Fibroblast of lung (primary cell): ENCODE measurements around the gene YEATS4. TPM values are rescaled to one million over a fixed set of nuclear protein-coding genes. Genes with fewer than 3 reads are reported as not detected.

Source experiments
- DNase-seq, 2 donors: peaks; one replicate each; pipeline versions ENCODE4 v3.0.0 to v3.0.0-alpha.2; 2010; ENCODE audit warnings: low read depth in 2 of 2
- H2AFZ ChIP-seq: 2 replicates; pipeline ENCODE4 v1.5.1; 2012; ENCODE audit warnings: low read length, control low read depth, inconsistent platforms
- H3K27ac ChIP-seq: 2 replicates; pipeline ENCODE4 v1.5.1; 2011; ENCODE audit warnings: low read length, control low read depth; ENCODE audit not compliant: insufficient read depth
- H3K27me3 ChIP-seq: 2 replicates; pipeline ENCODE4 v1.5.1; 2011; ENCODE audit warnings: mild to moderate bottlenecking, low read length; ENCODE audit not compliant: control insufficient read depth, insufficient read depth
- H3K36me3 ChIP-seq: 2 replicates; pipeline ENCODE4 v1.5.1; 2011; ENCODE audit warnings: low read length; ENCODE audit not compliant: control insufficient read depth, insufficient read depth
- H3K4me1 ChIP-seq: 2 replicates; pipeline ENCODE4 v1.5.1; 2011; ENCODE audit warnings: low read length; ENCODE audit not compliant: control insufficient read depth, insufficient read depth; ENCODE audit errors: extremely low read depth
- H3K4me2 ChIP-seq: 2 replicates; pipeline ENCODE4 v1.5.1; 2011; ENCODE audit warnings: low read length, control low read depth; ENCODE audit not compliant: insufficient read depth; ENCODE audit errors: extremely low read depth
- H3K4me3 ChIP-seq, 4 experiments: fragments of 200-600 bp in 1 of 4; sonication (generic) in 1 of 4; replicated peaks in 1 of 4; 2 replicates each; pipeline ENCODE4 v1.5.1; 2011 to 2016; ENCODE audit warnings: low read length in 4 of 4, low read depth in 3 of 4, mild to moderate bottlenecking in 3 of 4, control low read depth in 2 of 4, inconsistent platforms in 1 of 4, mixed read lengths in 1 of 4; ENCODE audit not compliant: insufficient read depth in 1 of 4; ENCODE audit errors: control extremely low read depth in 1 of 4
- H3K79me2 ChIP-seq: 2 replicates; pipeline ENCODE4 v1.5.1; 2012; ENCODE audit warnings: mild to moderate bottlenecking, low read length, inconsistent platforms; ENCODE audit not compliant: control insufficient read depth, insufficient read depth
- H3K9ac ChIP-seq: 2 replicates; pipeline ENCODE4 v1.5.1; 2011; ENCODE audit warnings: mild to moderate bottlenecking, low read length, control low read depth; ENCODE audit not compliant: insufficient read depth
- H3K9me3 ChIP-seq: 2 replicates; pipeline ENCODE4 v1.5.1; 2012; ENCODE audit warnings: low read depth, low read length; ENCODE audit not compliant: control insufficient read depth, insufficient read depth
- H4K20me1 ChIP-seq: 2 replicates; pipeline ENCODE4 v1.5.1; 2011; ENCODE audit warnings: low read length; ENCODE audit not compliant: control insufficient read depth, insufficient read depth; ENCODE audit errors: extremely low read depth
- EZH2 ChIP-seq: IDR thresholded peaks from 2 replicates; pipeline ENCODE4 v1.5.1; 2012; ENCODE audit warnings: low read length, control low read depth, mild to moderate bottlenecking; ENCODE audit errors: missing control alignments
- polyA plus RNA-seq, 2 donors: library from polyadenylated mRNA; depleted of rRNA in 1 of 2; stranded (reverse) in 1 of 2; unstranded in 1 of 2; fragments of >200 nt; gene quantifications; 2 replicates each; pipeline ENCODE4 v1.2.1, GENCODE V29; 2011 to 2012; ENCODE audit warnings: missing spikeins in 1 of 2
- total RNA-seq: library from RNA; depleted of rRNA; stranded (reverse); fragments of >200 nt; gene quantifications from 2 replicates; pipeline ENCODE4 v1.2.1, GENCODE V29; 2014
- TF ChIP-seq, protein P1 (sequence below), 2 donors: IDR thresholded peaks in 1 of 2; conservative IDR thresholded peaks in 1 of 2; 1 replicate in 1 of 2; 2 replicates in 1 of 2; pipeline ENCODE4 v1.5.1; 2011 to 2012; ENCODE audit warnings: low read length in 2 of 2, control low read depth in 1 of 2, inconsistent platforms in 1 of 2, low read depth in 1 of 2, mild to moderate bottlenecking in 1 of 2

The YEATS4 gene
- total and polyA plus RNA-seq, 2 donors (not counting 1 experiment from before 2014, with no cell fraction given) = 14.1 to 16.3 TPM

DNA sequence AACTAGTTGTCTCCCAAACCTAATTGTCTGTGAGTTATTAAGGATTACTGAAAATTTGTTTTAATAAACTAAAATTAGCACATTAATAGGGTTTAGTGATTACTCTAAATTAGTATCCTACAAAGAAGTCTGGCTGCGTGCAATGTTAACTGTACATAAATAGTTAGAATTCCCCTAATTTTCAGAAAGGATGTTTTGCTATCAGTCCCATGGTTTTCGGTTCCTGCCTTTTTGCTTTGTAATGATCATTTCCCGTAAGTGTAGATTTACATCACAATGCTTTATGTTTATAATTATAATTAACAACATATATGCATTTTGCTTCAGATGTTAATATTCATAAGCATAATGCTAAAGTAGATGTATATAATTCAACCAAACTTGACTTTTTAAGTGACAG lies 31.1 kb upstream of the YEATS4 start:
- Histone ChIP-seq H3K27me3 (peaks cover 31% of the 10 kb centered on the region), H3K4me2 (no peak overlapping the region), H3K9me3 (no peaks in the 10 kb centered on the region), H2AFZ (no peak overlapping the region), H3K4me3 (no peak overlapping the region), H3K4me1 (no peaks in the 10 kb centered on the region), H4K20me1 (no peaks in the 10 kb centered on the region), H3K27ac (no peak overlapping the region), H3K79me2 (no peaks in the 10 kb centered on the region), H3K36me3 (no peaks in the 10 kb centered on the region), H3K9ac (no peak overlapping the region)
- DNase-seq = no peak
- TF ChIP-seq EZH2 = no peak
- TF ChIP-seq, protein P1, sequence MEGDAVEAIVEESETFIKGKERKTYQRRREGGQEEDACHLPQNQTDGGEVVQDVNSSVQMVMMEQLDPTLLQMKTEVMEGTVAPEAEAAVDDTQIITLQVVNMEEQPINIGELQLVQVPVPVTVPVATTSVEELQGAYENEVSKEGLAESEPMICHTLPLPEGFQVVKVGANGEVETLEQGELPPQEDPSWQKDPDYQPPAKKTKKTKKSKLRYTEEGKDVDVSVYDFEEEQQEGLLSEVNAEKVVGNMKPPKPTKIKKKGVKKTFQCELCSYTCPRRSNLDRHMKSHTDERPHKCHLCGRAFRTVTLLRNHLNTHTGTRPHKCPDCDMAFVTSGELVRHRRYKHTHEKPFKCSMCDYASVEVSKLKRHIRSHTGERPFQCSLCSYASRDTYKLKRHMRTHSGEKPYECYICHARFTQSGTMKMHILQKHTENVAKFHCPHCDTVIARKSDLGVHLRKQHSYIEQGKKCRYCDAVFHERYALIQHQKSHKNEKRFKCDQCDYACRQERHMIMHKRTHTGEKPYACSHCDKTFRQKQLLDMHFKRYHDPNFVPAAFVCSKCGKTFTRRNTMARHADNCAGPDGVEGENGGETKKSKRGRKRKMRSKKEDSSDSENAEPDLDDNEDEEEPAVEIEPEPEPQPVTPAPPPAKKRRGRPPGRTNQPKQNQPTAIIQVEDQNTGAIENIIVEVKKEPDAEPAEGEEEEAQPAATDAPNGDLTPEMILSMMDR (conservative IDR thresholded peaks at IDR 0.05 in 1 of 2, IDR thresholded peaks at IDR 0.05 in 1 of 2; ENCODE audit: low read depth in 1 of 2, low read length in 2 of 2) = no peak

DNA sequence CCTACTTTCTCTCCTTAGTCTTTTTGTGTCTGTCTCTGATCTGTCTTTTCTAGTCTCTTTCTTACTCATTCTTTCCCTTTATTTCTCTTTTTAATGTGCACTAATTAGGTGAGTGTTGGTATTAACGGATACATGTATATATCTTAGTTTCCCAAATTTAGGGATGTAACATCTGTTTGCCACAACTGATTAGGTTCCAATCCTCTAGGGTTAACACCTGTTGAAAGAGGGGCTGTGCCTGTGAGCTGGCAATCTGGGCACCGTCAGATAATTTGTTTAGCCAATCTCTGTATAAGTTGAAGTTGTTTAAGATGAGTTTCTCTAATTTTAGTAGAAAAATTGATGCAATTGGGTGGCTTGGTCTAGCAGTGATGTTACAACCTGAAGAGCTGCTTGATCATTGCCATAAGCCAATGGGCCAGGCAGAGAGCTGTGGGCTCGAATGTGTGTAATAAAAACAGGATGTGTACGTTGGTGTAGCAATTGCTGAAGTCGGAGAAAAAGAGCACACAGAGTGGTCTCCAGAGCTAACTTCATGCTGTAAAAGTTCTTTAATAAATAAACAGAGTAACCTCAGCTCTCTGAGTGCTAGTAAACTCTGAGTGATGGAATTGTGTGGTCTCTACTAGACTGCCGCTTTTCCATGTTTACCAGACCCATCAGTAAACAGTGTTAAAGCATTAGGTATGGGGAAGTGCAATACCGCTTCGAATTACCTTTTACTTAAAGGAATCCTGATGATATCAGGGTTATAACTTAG lies 29.7 kb upstream of the YEATS4 start:
- H3K4me1 ChIP-seq = no peaks in the 10 kb centered on the region
- no peak overlapping the region for H2AFZ ChIP-seq
- no peak overlapping the region for H3K4me3 ChIP-seq
- H3K36me3 ChIP-seq = no peaks in the 10 kb centered on the region
- H3K27ac ChIP-seq = no peak overlapping the region
- H3K79me2 ChIP-seq = no peaks in the 10 kb centered on the region
- H3K4me2 ChIP-seq = no peak overlapping the region
- H3K9ac ChIP-seq = no peak overlapping the region
- no peaks in the 10 kb centered on the region for H3K9me3 ChIP-seq
- peaks cover 27% of the 10 kb centered on the region for H3K27me3 ChIP-seq
- no peaks in the 10 kb centered on the region for H4K20me1 ChIP-seq
- DNase-seq = no peak
- TF ChIP-seq, protein P1 (conservative IDR thresholded peaks at IDR 0.05 in 1 of 2, IDR thresholded peaks at IDR 0.05 in 1 of 2; ENCODE audit: low read depth in 1 of 2, low read length in 2 of 2) = no peak
- no peak for TF ChIP-seq EZH2

DNA sequence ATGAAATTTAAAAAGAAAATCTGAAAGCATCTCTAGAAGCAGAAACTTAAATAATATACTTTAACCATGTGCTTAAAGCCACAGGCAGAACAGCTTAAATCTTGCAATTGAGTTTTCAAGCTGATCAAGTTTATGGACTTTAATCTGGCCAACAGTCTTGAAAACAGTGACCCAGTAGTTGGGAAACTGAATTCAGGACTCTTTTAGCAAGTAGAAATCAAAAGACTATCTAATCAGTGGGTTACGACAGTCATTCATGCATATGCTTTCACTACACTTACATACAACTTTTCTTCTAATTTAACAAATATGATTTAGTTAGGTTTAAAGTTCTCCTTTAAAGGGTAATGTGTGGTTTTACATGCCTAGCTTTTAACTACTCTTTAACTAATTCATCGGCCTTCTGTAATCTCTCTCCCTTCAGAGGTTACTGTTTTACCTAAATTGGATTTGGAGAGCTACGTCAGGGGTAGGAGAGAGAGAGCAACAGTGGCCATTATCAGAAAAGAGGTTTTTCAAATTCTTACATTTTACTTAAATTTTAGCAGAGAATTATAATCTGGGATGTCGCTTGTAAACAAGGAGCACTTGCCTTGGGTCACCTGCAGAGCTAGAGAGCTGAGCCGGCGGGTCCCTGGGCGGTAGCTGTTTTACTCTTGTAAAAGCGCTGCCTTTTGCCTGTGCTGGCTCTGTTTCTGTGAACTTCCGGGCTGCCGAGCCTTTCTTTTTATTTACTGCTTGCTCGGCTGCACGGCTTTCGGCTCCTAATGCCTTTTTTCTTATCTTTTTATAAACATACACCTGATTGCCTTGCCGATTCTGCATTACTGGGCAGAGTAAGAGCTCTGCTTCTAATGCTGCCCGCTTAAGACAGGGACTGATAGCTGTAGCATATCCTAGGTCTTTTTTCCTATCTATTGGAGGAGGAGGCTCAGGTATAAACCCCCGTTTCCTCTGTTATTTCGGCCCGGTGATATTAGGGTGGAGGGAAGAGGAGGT lies 28.8 kb upstream of the YEATS4 start:
- TF ChIP-seq, protein P1 (conservative IDR thresholded peaks at IDR 0.05 in 1 of 2, IDR thresholded peaks at IDR 0.05 in 1 of 2; ENCODE audit: low read depth in 1 of 2, low read length in 2 of 2) = no peak
- TF ChIP-seq EZH2 = no peak
- Histone ChIP-seq H3K79me2 (no peaks in the 10 kb centered on the region), H3K4me1 (no peaks in the 10 kb centered on the region), H3K36me3 (no peaks in the 10 kb centered on the region), H3K9ac (no peak overlapping the region), H3K9me3 (no peaks in the 10 kb centered on the region), H3K4me3 (peak overlapping the region in 3 of 4 experiments; percentile 21 to 52 (median 35)), H2AFZ (peak overlapping the region; percentile 13), H4K20me1 (no peaks in the 10 kb centered on the region), H3K27ac (no peak overlapping the region), H3K27me3 (peaks cover 27% of the 10 kb centered on the region), H3K4me2 (peak overlapping the region; percentile 40)
- peak in 1 of 2 donors; percentile 11 for DNase-seq
